NCI-H774 (cell line): ENCODE data around the gene GPAM.

Experiments
- DNase-seq: peaks from one replicate; lab custom pipeline; 2025; lab: John Stamatoyannopoulos, UW

Gene GPAM

GRCh38 chr10:112182784-112183328, 709 bp downstream of the GPAM start:
- DNase-seq: no peak

DNA sequence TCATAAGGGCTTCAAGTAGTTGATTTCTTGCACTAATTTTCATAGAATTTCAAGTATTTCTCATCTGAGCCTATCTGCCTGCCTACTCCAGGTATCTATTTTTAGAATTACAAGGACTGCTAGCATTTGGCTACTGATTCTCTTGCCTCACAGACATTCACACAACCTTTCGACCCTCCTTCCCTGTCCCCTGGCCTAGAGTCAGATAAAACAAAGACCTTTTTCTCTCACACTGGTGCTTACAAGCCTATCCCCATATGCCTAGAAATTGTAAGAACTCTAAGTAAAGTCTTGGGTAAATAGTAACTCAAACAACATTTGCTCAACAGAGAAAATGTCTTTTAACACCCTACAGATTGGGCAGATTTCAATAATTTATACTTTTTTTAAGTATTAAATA, 6.3 kb downstream of the GPAM start:
- DNase-seq: no peak

- DNase-seq: no peak
These were observed 7.0 kb downstream of the GPAM start for GRCh38 chr10:112176543-112176942.

DNA sequence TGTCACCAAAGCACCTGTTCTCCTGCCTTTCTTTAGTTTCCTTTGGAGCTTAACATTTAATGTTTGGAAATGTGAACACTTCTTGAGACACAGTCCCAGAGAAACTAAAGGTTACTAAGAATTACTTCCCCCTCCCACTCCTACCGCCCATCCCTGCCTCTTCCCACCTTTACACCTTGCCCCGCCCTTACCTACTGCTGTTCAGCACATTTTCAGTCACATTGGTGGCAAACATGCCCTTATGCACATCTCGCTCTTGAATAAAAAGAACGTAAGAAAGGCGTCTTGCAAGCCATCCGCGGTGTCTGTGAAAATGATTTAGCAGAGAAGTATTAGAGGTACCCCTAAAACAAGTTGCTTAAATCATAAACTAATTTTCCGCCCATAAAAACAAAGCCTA, 8.2 kb downstream of the GPAM start:
- DNase-seq: no peak

DNA sequence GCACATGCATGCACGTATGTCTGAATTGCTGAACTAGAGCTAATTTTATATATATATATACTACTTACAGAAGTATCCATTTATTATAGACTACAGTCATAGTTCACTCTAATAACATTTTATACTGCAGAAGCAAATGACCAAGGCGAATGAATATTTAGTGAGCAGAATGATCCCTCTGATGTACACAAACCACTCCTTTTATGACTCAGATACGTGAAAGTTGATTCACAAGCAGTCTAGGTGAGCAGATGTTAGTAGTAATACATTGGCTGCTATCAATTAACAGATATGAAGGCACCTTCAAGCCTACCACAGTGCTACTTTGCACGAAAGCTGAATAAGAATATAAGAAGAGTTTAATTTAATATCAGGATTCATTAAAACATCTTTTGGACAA, 10.4 kb downstream of the GPAM start:
- no peak for DNase-seq

- DNase-seq: no peak
These were observed 14.8 kb downstream of the GPAM start for GRCh38 chr10:112168733-112169132.

DNA sequence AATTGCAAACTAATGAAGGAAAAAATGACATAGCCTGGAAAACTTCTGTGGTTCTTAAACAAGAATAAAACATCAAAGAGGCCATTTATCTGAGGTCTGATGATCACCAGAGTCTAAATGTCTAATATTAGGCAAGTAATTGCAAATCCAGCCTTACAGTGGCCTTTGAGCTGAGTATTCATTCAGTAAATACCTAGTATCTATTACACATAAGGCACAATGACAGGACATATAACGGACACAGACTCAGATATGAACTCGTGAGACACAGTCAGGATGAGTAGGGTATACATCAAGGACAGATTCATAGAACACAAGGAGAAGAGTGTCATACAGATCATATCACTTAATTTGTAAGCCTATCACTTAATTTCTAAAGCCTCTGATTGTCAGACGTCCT, 16.8 kb downstream of the GPAM start:
- no peak for DNase-seq

GRCh38 chr10:112161757-112162518, 21.6 kb downstream of the GPAM start:
- DNase-seq: no peak

GRCh38 chr10:112160834-112161233, 22.7 kb downstream of the GPAM start:
- no peak for DNase-seq

GRCh38 chr10:112159469-112159868, 24.1 kb downstream of the GPAM start:
- DNase-seq: no peak

GRCh38 chr10:112151524-112152039, 32.0 kb downstream of the GPAM start:
- DNase-seq: no peak

- DNase-seq: no peak
These were observed 35.2 kb downstream of the GPAM start for GRCh38 chr10:112148331-112148730.

DNA sequence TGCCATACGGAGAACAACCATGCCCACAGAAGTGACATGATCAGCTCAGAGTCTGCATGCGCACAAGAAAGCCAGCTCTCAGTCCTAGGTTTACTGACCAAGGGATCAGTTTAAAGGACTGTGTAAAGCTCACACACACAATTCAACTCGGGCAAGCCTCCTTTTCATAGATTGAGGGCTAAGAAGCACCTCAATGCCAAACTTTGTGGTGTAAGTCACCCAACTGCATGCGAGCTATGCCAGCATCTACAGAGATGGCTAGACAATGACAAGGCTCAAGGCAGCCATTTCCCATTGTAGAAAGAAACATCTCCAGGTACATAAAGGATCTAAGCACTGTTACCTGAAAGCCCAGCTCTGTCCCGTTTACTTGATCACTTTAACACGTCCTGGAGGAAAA, 36.8 kb downstream of the GPAM start:
- no peak for DNase-seq

- no peak for DNase-seq
These were observed 38.3 kb downstream of the GPAM start for GRCh38 chr10:112145263-112145662.

- DNase-seq: no peak
These were observed 40.1 kb downstream of the GPAM start for GRCh38 chr10:112143420-112143819.

GRCh38 chr10:112141292-112141691, 42.3 kb downstream of the GPAM start:
- no peak for DNase-seq

- peak; percentile 43 for DNase-seq
These were observed 43.2 kb downstream of the GPAM start for GRCh38 chr10:112140110-112140970.

- no peak for DNase-seq
These were observed 44.4 kb downstream of the GPAM start for GRCh38 chr10:112139176-112139575.

DNA sequence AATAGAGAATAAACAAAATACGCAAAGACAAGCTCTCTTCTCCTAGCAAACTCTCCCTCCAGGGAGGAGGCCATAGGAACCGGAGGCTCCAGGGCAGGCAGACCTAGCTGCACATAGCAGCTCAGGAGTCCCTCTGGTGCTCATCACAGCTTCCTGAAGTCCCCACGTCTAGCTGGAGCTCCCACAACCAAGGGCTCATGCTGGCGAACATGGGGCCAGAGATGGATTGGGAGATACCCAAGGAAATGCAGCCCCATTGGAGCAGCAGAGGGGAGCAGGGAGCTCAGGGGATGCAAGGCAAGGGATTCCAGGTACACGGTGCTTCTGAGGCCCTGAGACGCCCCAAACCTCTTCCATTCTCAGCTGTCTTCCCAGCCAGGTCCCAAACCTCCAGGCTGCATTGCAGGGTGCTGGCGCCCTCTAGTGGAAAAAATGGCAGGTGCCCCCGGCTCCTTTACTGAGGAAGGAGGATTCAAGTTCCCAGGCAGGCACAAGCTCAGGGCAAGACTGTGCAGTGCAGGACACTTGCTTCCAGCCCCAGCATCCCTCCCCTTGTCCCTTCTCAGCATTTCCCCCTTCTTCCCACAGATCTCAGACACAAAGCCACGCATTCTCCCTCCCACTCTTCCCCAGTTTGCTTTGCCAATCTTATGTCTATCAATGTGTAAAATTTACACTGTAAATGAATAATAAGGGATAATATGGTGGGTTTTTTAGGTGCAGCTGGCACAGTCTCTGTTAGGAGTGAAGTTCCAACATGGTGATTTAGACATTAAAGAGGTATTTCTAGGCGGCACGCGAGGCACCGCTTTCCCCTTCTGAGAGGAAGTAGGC, 46.2 kb downstream of the GPAM start:
- peak; percentile 8 for DNase-seq

DNA sequence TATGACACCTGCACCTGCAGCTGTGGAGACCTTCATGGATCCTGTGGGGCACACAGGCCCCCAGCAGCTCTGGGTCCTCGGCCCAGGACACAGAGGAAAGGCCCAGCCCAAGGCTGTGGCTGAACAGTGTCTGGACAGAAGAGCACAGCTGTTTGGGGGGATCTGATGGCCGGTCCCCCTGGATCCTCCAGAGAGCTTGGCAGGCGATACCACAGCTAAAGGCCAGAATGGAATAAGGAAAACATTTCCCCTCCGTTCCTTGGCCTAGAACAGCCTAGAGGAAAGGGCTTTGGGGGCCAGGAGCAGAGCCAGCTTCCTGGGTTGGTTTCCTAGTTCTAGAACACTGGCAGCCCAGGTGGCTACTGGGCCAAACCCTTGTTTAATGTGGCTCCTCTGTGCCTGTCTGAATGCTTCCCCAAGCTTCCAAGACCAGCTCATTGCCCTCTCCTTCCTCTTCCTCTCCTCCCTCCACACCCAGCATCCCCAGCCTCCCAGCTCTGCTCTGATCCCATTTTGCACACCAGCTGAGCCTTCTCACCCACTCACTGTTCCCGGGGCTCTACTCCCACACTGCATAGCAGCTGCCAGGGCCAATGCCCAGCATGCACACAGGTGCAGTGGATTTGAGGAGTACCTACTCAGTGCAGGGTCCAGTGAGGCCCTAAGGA, 46.9 kb downstream of the GPAM start:
- no peak for DNase-seq

GRCh38 chr10:112135604-112136003, 48.0 kb downstream of the GPAM start:
- DNase-seq: no peak
